GM12872 (cell line): ENCODE data around the gene DEF6.

ENCODE experiments used
- CTCF ChIP-seq: IDR thresholded peaks from 3 replicates; pipeline ENCODE4 v1.5.1; 2011; ENCODE audit warnings: low read depth, mild to moderate bottlenecking, low read length, moderate library complexity; ENCODE audit not compliant: insufficient read depth

DEF6 gene

GRCh38 chr6:35282472-35282871, 15.1 kb upstream of the DEF6 start:
- no peak for TF ChIP-seq CTCF

- TF ChIP-seq CTCF, result no peak
Observed at GRCh38 chr6:35283361-35283760, 14.3 kb upstream of the DEF6 start.

- no peak for TF ChIP-seq CTCF
Observed at GRCh38 chr6:35287671-35288396, 9.8 kb upstream of the DEF6 start.

GRCh38 chr6:35288834-35289233, 8.8 kb upstream of the DEF6 start:
- TF ChIP-seq CTCF, result no peak

GRCh38 chr6:35291491-35291890, 6.1 kb upstream of the DEF6 start:
- no peak for TF ChIP-seq CTCF

GRCh38 chr6:35292494-35292893, 5.1 kb upstream of the DEF6 start:
- TF ChIP-seq CTCF, result no peak

- TF ChIP-seq CTCF, result no peak
Observed at GRCh38 chr6:35293681-35294080, 3.9 kb upstream of the DEF6 start.
